Adrenal gland (tissue), 12 donors: ENCODE results near the gene CPA5. TPM values are rescaled to one million over a fixed set of nuclear protein-coding genes. Genes with fewer than 3 reads are reported as not detected.

Experiments used
- DNase-seq, 7 donors: peaks; one replicate each; pipeline ENCODE4 v3.0.0-alpha.2; 2019 to 2020
- H3K27ac ChIP-seq, 5 donors: fragments of 200-600 bp; sonication (generic) in 4 of 5; 1 replicate in 3 of 5; 2 replicates in 2 of 5; pipeline versions ENCODE4 v1.5.1 to v1.8.0; 2016 to 2020; ENCODE audit warnings: mild to moderate bottlenecking in 1 of 5
- H3K27me3 ChIP-seq: fragments of 200-600 bp; 2 replicates; pipeline ENCODE4 v1.8.0; 2021
- H3K36me3 ChIP-seq, 2 donors: fragments of 200-600 bp; replicated peaks in 1 of 2; 1 replicate in 1 of 2; 2 replicates in 1 of 2; pipeline versions ENCODE4 v1.5.1 to v1.8.0; 2018 to 2022
- H3K4me1 ChIP-seq, 2 donors: fragments of 200-600 bp; replicated peaks in 1 of 2; 1 replicate in 1 of 2; 2 replicates in 1 of 2; pipeline versions ENCODE4 v1.5.1 to v1.8.0; 2018 to 2021
- H3K4me3 ChIP-seq, 4 donors: fragments of 200-600 bp; sonication (generic) in 3 of 4; one replicate each; pipeline ENCODE4 v1.5.1; 2016 to 2018
- H3K9me3 ChIP-seq, 3 donors: fragments of 200-600 bp; sonication (generic) in 1 of 3; replicated peaks in 1 of 3; 1 replicate in 2 of 3; 2 replicates in 1 of 3; pipeline versions ENCODE4 v1.5.1 to v1.8.0; 2016 to 2021
- CTCF ChIP-seq, 6 experiments: fragments of 450-650 bp in 4 of 6; fragments of 200-600 bp in 2 of 6; sonication (generic) in 1 of 6; IDR thresholded peaks; 1 replicate in 5 of 6; 2 replicates in 1 of 6; pipeline versions ENCODE4 v1.5.1 to v1.8.0; 2016 to 2021; ENCODE audit warnings: antibody characterized with exemption in 6 of 6, mild to moderate bottlenecking in 2 of 6, moderate library complexity in 1 of 6
- POLR2A ChIP-seq, 2 donors: fragments of 450-650 bp; IDR thresholded peaks; one replicate each; pipeline ENCODE4 v1.6.1; 2017; ENCODE audit warnings: antibody characterized with exemption in 2 of 2, mild to moderate bottlenecking in 2 of 2, moderate library complexity in 1 of 2
- WGBS, 4 donors: extraction: QIAGEN DNeasy Blood & Tissue Kit in 2 of 4; methylation state at CpG; one replicate each; pipeline versions ENCODE4 v1.1.5 to v1.1.7; 2013 to 2017; 5-methylcytosine and 5-hydroxymethylcytosine counted together
- intact Hi-C, 2 donors: fragments of 100-400 bp; cut with DNase I; formaldehyde crosslinking; loops; one replicate each; pipeline versions ENCODE4 v1.14.1 to v1.15.0; 2022 to 2023
- polyA plus RNA-seq, 3 donors: library from polyadenylated mRNA; stranded (reverse); fragments of 200-250 nt in 2 of 3; fragments of 350-450 nt in 1 of 3; fragmentation: Illumina TruSeq in 1 of 3; extraction: RNeasy Lipid Tissue Mini Kit (QIAGEN cat#74804) in 1 of 3; gene quantifications; one replicate each; pipeline ENCODE4 v1.2.3, GENCODE V29; 2013 to 2014
- total RNA-seq, 9 donors: library from RNA; depleted of rRNA in 4 of 9; stranded (reverse); fragments of >200 nt in 4 of 9; fragments of 120-200 nt in 1 of 9; fragmentation: NEBNext Ultra II Directional in 1 of 9; extraction: Animal tissue kit (Norgen Biotek cat#: 25700) in 1 of 9; gene quantifications; one replicate each; pipeline versions ENCODE4 v1.1.0 to v1.2.4, GENCODE V29; 2013 to 2023
- donor health status: healthy with polysubstance abuse.
- donor health status: Bipolar disorder and iron deficiency.
- donor health status: DM: yes; HTN: yes; CAD: no.
- donor health status: DM: no; HTN: no; CAD: no.
- donor health status: DM: no; HTN: no; CAD: no.
- donor health status: DM: yes; HTN: yes; CAD: no.

Gene CPA5
- total and polyA plus RNA-seq, 12 donors = 0.24 to 0.65 (median 0.29) TPM; not detected in 8

GRCh38 chr7:130405003-130405402 lies 60.4 kb downstream of the CPA5 start:
- no peak for TF ChIP-seq POLR2A (IDR thresholded peaks at IDR 0.05)
- TF ChIP-seq CTCF (IDR thresholded peaks at IDR 0.05) = no peak
- intact Hi-C loops = no loop called here
- H3K4me3 ChIP-seq = no peak overlapping the region
- H3K4me1 ChIP-seq = peaks cover 6 to 19% of the 10 kb centered on the region in 2 donors
- no peaks in the 10 kb centered on the region for H3K9me3 ChIP-seq
- 79 to 88% (median 86%) methylated on average over 2 of the region's 2 CpGs for WGBS, 4 donors
- no peaks in the 10 kb centered on the region for H3K36me3 ChIP-seq
- no peak overlapping the region for H3K27ac ChIP-seq
- H3K27me3 ChIP-seq = no peaks in the 10 kb centered on the region
- DNase-seq = no peak

DNA sequence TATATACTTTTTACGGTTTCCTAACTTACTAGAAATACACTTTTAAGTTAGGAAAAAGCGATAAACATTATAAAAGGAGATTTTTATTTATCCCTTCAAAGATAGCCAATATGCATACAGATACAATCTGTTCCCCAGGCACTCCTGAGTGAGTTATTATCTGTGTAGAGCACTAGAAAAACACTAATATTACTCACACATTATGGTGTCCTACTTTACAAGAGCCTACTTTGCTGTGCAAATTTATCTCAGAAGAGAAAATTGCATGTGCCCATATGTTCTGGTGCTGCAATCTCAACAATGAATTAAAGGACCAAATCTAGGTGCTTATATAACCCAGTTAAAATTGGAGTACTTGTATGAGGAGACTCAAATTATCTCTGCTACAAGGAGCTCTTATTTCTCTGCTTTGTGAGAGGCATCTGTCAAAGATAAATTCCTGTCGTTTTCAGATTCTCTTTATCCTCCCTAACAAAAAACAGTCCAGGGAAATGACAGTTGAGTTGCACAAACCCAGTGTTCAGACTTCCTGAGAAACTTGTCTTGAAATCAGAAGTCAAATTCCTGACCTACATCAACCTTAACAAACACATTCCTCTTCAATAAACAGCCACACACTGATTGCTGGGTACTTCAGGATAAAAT lies 64.6 kb downstream of the CPA5 start:
- TF ChIP-seq POLR2A (IDR thresholded peaks at IDR 0.05) (no peak), CTCF (IDR thresholded peaks at IDR 0.05) (no peak)
- H3K36me3 ChIP-seq = no peaks in the 10 kb centered on the region
- 60 to 68% (median 62%) methylated on average over 3 of the region's 3 CpGs for WGBS, 4 donors

DNA sequence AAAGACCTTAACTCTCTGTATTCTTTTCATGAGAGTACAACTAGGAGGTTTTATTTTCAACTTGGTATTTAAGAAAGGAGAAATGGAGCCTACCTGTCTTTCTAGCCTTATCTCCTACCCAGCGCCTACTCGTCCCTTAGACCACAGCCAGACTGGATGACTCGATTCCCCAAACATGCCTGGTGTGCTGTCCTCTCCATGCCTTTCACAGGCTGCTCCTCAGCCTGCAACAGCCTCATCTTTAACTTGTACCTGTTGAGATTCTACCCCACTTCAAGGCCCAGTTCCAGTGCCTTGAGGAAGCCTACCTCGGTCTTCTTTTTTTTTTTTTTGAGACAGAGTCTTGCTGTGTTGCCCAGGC lies 65.1 kb downstream of the CPA5 start:
- TF ChIP-seq POLR2A (IDR thresholded peaks at IDR 0.05) (no peak), CTCF (IDR thresholded peaks at IDR 0.05) (no peak)
- Histone ChIP-seq H3K27me3 (no peaks in the 10 kb centered on the region), H3K9me3 (no peaks in the 10 kb centered on the region), H3K4me3 (no peak overlapping the region), H3K36me3 (no peaks in the 10 kb centered on the region), H3K27ac (no peak overlapping the region), H3K4me1 (peaks cover 0 to 10% of the 10 kb centered on the region in 2 donors)
- no peak for DNase-seq
- intact Hi-C loops = no loop called here
- 88 to 91% (median 90%) methylated on average over 4 of the region's 4 CpGs for WGBS, 4 donors

More for the DNA sequence above, 64.6 kb downstream of the CPA5 start:
- DNase-seq = no peak
- H3K27ac ChIP-seq = no peak overlapping the region
- no peak overlapping the region for H3K4me3 ChIP-seq
- H3K9me3 ChIP-seq = no peaks in the 10 kb centered on the region
- H3K27me3 ChIP-seq = no peaks in the 10 kb centered on the region
- H3K4me1 ChIP-seq = peaks cover 0 to 10% of the 10 kb centered on the region in 2 donors
- intact Hi-C loops = no loop called here

- H3K27me3 ChIP-seq = no peaks in the 10 kb centered on the region
- H3K27ac ChIP-seq = no peak overlapping the region
- H3K4me1 ChIP-seq = peaks cover 0 to 10% of the 10 kb centered on the region in 2 donors
- H3K4me3 ChIP-seq = no peak overlapping the region
- no peaks in the 10 kb centered on the region for H3K36me3 ChIP-seq
- no peak for TF ChIP-seq POLR2A (IDR thresholded peaks at IDR 0.05)
- no peak for TF ChIP-seq CTCF (IDR thresholded peaks at IDR 0.05)
- intact Hi-C loops = no loop called here
- H3K9me3 ChIP-seq = no peaks in the 10 kb centered on the region
- no peak for DNase-seq
- WGBS, 4 donors = 65 to 76% (median 74%) methylated on average over 4 of the region's 4 CpGs
These were observed 66.4 kb downstream of the CPA5 start for GRCh38 chr7:130410868-130411541.
